Measurements from ENCODE around the gene TGFBR3.
"Not testable (repeated sequence)": the region's sequence is repeated elsewhere in the genome, so short reads cannot be mapped to it uniquely, and the experiment has no call there.

Gene TGFBR3

GRCh38 chr1:91853397-91853796 is 32.6 kb downstream of the TGFBR3 start:
- no peak overlapping the region for H3K9ac ChIP-seq (ENCODE audit: low read depth, low read length)
- no peaks in the 10 kb centered on the region for H3K79me2 ChIP-seq (ENCODE audit: insufficient read depth, low read length)
- no peaks in the 10 kb centered on the region for H3K9me3 ChIP-seq (ENCODE audit: insufficient read depth, low read length, severe bottlenecking)
- no peak overlapping the region for H3K27ac ChIP-seq (ENCODE audit: low read length)
- no peak overlapping the region for H3K4me3 ChIP-seq (ENCODE audit: low read depth in 1 of 2, low read length in 2 of 2)
- TF ChIP-seq EZH2 (IDR thresholded peaks at IDR 0.05; ENCODE audit: borderline replicate concordance, low read depth, low read length, severe bottlenecking), result no peak
- TF ChIP-seq, protein P1, sequence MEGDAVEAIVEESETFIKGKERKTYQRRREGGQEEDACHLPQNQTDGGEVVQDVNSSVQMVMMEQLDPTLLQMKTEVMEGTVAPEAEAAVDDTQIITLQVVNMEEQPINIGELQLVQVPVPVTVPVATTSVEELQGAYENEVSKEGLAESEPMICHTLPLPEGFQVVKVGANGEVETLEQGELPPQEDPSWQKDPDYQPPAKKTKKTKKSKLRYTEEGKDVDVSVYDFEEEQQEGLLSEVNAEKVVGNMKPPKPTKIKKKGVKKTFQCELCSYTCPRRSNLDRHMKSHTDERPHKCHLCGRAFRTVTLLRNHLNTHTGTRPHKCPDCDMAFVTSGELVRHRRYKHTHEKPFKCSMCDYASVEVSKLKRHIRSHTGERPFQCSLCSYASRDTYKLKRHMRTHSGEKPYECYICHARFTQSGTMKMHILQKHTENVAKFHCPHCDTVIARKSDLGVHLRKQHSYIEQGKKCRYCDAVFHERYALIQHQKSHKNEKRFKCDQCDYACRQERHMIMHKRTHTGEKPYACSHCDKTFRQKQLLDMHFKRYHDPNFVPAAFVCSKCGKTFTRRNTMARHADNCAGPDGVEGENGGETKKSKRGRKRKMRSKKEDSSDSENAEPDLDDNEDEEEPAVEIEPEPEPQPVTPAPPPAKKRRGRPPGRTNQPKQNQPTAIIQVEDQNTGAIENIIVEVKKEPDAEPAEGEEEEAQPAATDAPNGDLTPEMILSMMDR (IDR thresholded peaks at IDR 0.05; ENCODE audit: borderline replicate concordance, extremely low read depth, low read length, poor library complexity, severe bottlenecking), result no peak
- no peaks in the 10 kb centered on the region for H3K36me3 ChIP-seq (ENCODE audit: insufficient read depth, low read length)
- peaks cover 3% of the 10 kb centered on the region for H3K27me3 ChIP-seq (ENCODE audit: insufficient read depth, low read length, poor library complexity)
- H2AFZ ChIP-seq (ENCODE audit: low read depth, low read length), result no peak overlapping the region
- DNase-seq (no peak), ATAC-seq (ENCODE audit: insufficient read depth, low read depth) (no peak)
- no peaks in the 10 kb centered on the region for H4K20me1 ChIP-seq (ENCODE audit: insufficient read depth, low read length)
- H3K4me2 ChIP-seq (ENCODE audit: insufficient read depth, low read length), result no peak overlapping the region
- H3K4me1 ChIP-seq (ENCODE audit: insufficient read depth, low read length), result no peaks in the 10 kb centered on the region

DNA sequence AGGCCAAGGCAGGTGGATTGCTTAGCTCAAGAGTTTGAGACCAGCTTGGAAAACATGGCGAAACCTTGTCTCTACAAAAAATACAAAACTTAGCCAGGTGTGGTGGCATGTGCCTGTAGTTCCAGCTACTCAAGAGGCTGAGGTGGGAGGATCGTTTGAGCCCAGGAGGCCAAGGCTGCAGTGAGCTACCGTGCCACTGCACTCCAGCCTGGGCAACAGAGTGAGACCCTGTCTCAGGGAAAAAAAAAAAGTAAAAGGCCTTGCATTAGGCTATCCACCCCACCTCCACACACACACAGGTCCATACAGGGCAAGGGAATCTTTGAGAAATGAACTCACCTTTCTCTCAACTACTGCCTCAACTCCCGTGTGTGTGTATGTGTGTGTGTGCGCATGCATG is 33.9 kb downstream of the TGFBR3 start:
- not testable (repeated sequence) for H3K27me3 ChIP-seq (ENCODE audit: insufficient read depth, low read length, poor library complexity); H3K4me1 ChIP-seq (ENCODE audit: insufficient read depth, low read length); H4K20me1 ChIP-seq (ENCODE audit: insufficient read depth, low read length); H3K9ac ChIP-seq (ENCODE audit: low read depth, low read length); H3K4me2 ChIP-seq (ENCODE audit: insufficient read depth, low read length); H2AFZ ChIP-seq (ENCODE audit: low read depth, low read length); DNase-seq; H3K36me3 ChIP-seq (ENCODE audit: insufficient read depth, low read length); H3K9me3 ChIP-seq (ENCODE audit: insufficient read depth, low read length, severe bottlenecking); ATAC-seq (ENCODE audit: insufficient read depth, low read depth); H3K79me2 ChIP-seq (ENCODE audit: insufficient read depth, low read length); H3K27ac ChIP-seq (ENCODE audit: low read length); H3K4me3 ChIP-seq (ENCODE audit: low read depth in 1 of 2, low read length in 2 of 2)

DNA sequence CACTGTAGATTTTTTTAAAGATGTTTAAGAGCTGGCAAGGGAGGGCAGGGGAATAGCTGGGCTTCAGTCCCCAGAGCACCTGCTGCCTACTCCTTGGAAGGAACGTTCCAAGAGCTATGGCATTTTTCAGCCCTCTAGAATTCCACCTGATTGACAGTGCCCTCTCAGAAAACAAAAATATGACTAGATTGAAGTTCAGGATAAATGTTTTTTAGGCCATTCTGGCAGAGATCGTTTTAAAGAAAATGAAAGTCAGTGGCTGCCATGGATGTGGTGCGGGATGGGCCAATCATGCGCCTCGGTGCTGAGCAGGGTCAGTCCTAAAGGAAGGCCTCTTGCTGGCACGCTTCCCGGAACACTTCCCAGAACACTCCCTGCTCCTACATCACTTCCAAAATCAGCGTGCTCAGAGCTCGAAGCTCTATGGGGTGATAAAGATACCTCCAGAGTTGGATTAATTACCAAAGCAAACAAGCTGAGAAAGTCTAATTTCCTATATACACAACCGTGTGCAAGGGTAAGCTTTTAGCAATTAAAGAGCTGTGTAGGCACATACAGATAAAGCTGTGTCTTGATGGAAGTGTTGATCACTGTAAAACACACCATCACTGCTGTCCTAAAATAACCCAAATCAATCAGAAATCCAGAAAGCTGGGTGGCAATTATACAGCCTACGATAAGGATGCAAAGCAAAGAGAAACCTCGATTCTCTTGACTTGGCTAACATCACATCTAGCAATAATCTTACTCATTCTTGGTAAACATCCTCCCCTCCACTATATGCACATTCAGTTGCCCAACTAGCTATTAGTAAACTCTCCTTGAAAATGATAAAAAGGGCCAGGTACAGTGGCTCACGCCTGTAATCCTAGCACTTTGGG is 34.6 kb downstream of the TGFBR3 start:
- Histone ChIP-seq H3K4me3 (ENCODE audit: low read depth in 1 of 2, low read length in 2 of 2) (no peak overlapping the region), H3K79me2 (ENCODE audit: insufficient read depth, low read length) (no peaks in the 10 kb centered on the region), H3K9me3 (ENCODE audit: insufficient read depth, low read length, severe bottlenecking) (no peaks in the 10 kb centered on the region), H3K27ac (ENCODE audit: low read length) (no peak overlapping the region), H3K9ac (ENCODE audit: low read depth, low read length) (no peak overlapping the region), H3K4me1 (ENCODE audit: insufficient read depth, low read length) (no peaks in the 10 kb centered on the region), H4K20me1 (ENCODE audit: insufficient read depth, low read length) (no peaks in the 10 kb centered on the region), H2AFZ (ENCODE audit: low read depth, low read length) (no peak overlapping the region), H3K4me2 (ENCODE audit: insufficient read depth, low read length) (no peak overlapping the region), H3K27me3 (ENCODE audit: insufficient read depth, low read length, poor library complexity) (peaks cover 3% of the 10 kb centered on the region), H3K36me3 (ENCODE audit: insufficient read depth, low read length) (no peaks in the 10 kb centered on the region)
- TF ChIP-seq, protein P1 (IDR thresholded peaks at IDR 0.05; ENCODE audit: borderline replicate concordance, extremely low read depth, low read length, poor library complexity, severe bottlenecking), result no peak
- TF ChIP-seq EZH2 (IDR thresholded peaks at IDR 0.05; ENCODE audit: borderline replicate concordance, low read depth, low read length, severe bottlenecking), result no peak
- no peak for DNase-seq
- no peak for ATAC-seq (ENCODE audit: insufficient read depth, low read depth)

DNA sequence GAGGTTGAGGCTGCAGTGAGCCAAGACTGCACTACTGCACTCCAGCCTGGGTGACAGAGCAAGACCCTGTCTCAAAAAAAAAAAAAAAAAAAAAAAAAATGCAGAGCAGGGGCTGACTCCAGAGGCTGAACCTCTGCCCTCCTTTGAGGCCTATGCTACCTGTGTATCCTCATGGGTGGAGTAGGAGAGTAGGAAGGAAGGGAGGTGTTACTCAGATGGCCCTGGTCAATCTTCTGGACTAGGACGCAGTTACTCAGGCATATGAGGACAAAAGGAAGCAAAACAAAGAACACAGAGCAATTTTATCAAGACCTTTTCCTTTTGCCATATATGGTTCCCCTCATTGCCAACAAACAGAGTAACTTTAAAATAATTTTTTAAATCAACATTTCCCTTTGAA is 35.2 kb downstream of the TGFBR3 start:
- Histone ChIP-seq H3K27ac (ENCODE audit: low read length) (no peak overlapping the region), H4K20me1 (ENCODE audit: insufficient read depth, low read length) (no peaks in the 10 kb centered on the region), H3K9ac (ENCODE audit: low read depth, low read length) (no peak overlapping the region), H3K4me1 (ENCODE audit: insufficient read depth, low read length) (no peaks in the 10 kb centered on the region), H2AFZ (ENCODE audit: low read depth, low read length) (no peak overlapping the region), H3K27me3 (ENCODE audit: insufficient read depth, low read length, poor library complexity) (peaks cover 3% of the 10 kb centered on the region), H3K36me3 (ENCODE audit: insufficient read depth, low read length) (no peaks in the 10 kb centered on the region), H3K79me2 (ENCODE audit: insufficient read depth, low read length) (no peaks in the 10 kb centered on the region), H3K4me3 (ENCODE audit: low read depth in 1 of 2, low read length in 2 of 2) (no peak overlapping the region), H3K9me3 (ENCODE audit: insufficient read depth, low read length, severe bottlenecking) (no peaks in the 10 kb centered on the region), H3K4me2 (ENCODE audit: insufficient read depth, low read length) (no peak overlapping the region)
- ATAC-seq (ENCODE audit: insufficient read depth, low read depth), result no peak
- DNase-seq, result no peak
- TF ChIP-seq, protein P1 (IDR thresholded peaks at IDR 0.05; ENCODE audit: borderline replicate concordance, extremely low read depth, low read length, poor library complexity, severe bottlenecking), result no peak
- TF ChIP-seq EZH2 (IDR thresholded peaks at IDR 0.05; ENCODE audit: borderline replicate concordance, low read depth, low read length, severe bottlenecking), result no peak

Data from DND-41 (cell line).